T1000 (cell line): ENCODE measurements around the gene ATOH7.
"Not testable (repeated sequence)": the region's sequence is repeated elsewhere in the genome, so short reads cannot be mapped to it uniquely, and the experiment has no call there.

Source experiments
- DNase-seq: peaks from one replicate; lab custom pipeline; 2025; ENCODE audit warnings: mixed read lengths; lab: John Stamatoyannopoulos, UW

Gene ATOH7

DNA sequence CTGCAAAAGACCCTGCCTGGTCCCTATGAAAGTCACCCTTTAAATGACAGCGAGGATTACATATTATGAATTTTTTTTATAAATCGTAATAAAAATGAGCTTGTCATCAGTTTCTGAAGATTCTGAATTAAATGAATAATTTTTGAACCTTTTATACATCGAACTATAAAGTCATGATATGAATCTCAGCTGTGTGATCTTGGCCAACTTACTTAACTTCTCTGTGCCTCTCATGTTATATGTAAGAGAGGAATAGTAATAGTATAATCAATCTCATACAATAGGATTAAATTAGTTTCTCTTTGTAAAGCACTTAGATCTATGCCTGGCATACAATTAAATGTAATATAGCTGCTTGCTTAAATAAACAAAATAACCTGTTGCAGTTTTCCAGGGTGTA is 5.3 kb upstream of the ATOH7 start:
- no peak for DNase-seq

DNA sequence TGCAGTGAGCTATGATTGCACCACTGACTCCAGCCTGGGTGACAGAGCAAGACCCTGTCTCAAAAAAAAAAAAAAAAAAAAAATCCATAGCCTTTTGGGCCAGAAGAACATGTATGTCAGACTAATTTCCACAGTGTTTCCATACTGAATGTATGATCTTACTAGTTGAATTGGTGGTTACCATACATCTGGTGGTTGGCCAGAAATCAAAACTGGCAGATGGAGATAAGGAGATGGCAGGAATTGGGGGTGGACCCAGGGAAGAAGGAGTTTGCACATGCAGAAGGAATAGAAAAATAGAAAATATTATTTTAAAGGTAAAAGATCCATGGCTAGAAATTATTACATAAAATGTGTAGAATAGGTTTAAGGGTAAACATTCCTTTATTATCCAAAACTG is 3.7 kb upstream of the ATOH7 start:
- DNase-seq, result no peak

DNA sequence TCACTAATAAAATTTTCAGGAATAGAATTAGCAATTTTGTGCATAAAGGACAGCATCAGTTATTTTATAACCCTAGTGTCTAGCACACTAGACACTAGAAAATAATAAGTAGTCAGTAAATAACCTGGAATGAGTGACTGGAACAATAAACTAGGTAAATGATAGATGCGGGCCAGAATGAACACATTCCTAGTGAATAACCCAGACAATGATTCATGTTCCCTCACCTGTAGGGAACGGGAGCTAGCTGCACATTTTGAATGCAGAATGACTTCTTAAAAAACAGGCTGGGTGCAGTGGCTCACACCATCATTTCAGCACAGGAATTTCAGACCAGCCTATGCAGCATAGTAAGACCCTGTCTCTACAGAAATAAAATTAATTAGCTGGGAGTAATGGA is 3.2 kb upstream of the ATOH7 start:
- no peak for DNase-seq

DNA sequence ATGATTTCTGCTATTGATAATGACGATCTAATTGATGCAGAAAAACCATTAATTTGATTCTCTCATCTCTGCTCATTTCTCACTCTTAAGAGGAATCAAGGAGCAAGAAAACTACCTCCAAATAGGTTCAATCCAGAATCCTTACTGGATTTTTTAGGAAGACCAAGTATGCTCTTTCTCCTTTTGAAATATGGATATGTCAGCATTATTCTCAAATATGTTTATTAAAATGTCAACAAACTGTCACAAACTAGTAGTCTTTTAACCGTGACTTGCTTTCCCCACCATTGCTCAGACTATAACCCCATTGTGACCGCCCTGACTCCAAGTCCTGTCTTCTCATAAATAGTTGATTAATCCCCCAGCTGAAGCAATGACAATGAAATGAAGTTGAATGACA is 1.1 kb upstream of the ATOH7 start:
- no peak for DNase-seq

DNA sequence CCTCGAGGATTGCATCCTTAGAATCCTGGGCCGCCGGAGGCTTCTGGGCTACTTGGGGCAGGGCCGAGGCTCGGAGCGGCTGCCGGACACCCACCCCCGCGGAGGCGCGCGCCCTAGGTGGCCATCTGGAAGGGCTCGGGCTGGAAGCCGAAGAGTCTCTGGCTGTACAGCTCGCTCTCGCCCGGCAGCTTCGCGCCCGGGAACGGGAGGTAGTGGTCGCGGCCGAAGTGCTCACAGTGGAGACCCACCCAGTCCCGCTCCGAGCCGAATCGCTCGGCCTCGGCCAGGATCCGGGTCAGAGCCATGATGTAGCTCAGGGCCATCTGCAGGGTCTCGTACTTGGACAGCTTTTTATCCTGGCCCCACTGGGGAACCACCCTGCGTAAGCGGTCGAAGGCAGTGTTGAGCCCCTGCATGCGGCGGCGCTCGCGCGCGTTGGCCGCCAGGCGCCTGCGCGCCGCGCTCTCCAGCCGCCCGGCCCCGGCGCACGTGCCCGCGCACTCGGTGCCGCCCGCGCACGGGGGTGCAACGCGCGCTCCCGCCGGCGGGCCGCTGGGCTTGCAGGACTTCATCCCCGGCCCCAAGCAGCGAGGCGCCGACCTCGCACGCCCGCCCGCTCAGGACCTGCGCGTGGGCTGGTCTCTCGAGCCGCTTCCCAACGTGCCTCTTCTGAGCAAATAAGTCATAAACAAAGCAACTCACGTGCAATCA is 652 bp downstream of the ATOH7 start:
- peak; percentile 72 for DNase-seq

DNA sequence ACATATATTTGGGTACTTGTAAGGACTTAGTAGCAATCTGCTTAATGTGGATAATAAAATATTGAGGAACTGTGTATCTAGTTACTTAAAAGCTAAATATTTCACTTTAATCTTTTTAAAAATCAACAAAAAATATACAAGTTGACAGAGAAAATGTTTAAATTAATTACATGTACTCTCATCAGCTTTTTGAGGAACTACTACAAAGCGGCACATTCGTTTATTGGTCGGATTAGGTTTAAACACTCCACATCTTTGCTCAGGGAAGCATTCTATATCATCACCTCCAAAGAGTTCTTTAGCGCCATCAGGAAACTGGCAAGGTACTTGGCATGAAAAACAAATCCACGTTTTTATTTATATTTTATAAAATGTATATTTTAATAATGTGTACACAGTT is 1.6 kb downstream of the ATOH7 start:
- no peak for DNase-seq

DNA sequence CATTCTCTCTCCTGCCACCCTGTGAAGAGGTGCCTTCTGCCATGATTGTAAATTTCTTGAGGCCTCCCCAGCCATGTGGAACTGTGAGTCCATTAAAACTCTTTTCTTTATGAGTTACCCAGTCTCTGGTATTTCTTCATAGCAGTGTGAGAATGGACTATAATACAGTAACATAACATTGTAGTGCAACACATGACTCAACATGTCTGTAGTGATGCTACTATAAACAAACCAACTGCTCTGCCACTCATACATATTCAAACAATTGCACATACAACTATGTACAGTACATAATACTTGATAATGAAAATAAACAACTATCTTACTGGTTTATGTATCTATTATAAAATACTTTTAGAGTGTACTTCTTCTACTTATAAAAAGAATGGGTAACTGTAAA is 7.1 kb downstream of the ATOH7 start:
- DNase-seq, result no peak

DNA sequence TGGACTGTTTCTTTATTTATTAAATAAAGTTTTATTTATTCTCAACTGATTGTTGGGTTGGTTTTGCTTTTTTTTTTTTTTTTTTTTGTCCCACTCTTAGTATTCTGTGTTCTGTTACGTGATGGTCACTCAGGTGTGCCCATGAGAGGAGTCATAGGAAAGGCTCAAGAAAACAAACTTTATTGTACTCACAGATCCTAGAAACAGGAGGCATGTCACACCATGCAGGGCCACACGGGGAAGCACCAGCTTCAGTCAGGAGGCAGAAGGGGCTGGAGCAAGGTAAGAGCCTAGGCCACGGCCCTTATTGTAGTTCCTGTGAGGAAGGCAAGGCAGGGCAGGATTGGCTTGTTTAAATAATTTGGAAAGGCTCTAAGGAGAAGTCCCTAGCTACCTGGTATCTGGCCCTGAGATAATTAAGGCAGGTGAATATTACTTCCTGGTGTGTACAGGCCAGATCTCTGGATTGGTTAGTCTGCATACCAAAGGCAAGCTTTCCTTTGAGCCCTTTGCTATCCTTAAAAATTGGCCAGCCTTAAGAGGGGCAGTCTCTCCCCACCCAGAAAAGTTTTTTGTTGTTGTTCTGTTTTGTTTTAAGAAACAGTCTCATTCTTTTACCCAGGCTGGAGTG is 8.3 kb downstream of the ATOH7 start:
- no peak for DNase-seq

DNA sequence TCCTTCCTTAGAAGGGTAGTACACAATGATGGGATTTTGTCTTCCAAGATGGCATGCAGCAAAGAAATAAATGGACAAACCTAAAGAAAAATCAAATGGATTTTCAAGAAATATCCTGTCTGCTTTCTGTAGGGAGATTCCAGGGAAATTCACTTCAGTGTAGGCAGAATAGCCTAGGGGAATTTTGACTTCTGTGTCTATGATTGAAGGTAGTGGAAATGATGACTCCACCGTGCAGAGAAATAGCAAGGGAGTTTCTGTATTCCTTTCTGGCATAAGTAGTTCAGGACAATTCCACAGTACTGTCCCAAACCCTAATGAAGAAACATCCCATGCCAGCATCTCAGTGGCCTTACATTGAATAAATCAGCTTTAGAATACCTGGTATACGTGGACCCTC is 9.5 kb downstream of the ATOH7 start:
- no peak for DNase-seq

DNA sequence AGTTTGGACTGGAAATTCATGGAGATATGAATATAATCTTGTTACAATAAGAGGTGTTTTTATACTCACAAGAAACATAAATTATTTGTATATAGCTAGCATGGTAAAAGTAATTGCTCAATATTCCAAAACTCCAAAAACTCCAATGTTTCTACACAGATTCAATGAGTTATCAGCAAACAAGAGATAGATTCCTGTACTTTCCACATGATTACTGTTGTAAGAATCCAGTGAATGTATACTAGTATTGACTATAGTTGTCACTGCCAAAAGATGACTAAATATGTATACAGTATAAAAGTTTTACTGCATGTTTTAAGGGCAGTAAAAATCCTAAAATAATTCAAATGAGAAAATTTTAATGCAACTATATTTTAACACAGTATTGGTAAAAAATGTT is 10.7 kb downstream of the ATOH7 start:
- DNase-seq, result no peak

DNA sequence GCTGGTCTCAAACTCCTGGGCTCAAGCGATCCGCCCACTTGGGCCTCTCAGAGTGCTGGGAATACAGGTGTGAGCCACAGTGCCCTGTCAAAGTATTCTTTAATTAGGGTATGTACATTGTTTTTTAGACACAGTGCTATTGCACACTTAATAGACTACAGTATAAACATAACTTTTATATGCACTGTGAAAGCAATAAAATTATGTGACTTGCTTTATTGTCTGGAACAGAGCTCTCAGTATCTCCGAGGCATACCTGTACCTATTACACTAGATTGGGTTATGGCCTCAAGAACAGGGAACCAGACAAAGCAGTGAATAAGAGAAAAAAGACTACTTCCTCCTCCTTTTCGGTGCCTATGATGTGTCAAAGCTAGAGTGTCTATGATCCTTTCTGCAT is 13.1 kb downstream of the ATOH7 start:
- no peak for DNase-seq

DNA sequence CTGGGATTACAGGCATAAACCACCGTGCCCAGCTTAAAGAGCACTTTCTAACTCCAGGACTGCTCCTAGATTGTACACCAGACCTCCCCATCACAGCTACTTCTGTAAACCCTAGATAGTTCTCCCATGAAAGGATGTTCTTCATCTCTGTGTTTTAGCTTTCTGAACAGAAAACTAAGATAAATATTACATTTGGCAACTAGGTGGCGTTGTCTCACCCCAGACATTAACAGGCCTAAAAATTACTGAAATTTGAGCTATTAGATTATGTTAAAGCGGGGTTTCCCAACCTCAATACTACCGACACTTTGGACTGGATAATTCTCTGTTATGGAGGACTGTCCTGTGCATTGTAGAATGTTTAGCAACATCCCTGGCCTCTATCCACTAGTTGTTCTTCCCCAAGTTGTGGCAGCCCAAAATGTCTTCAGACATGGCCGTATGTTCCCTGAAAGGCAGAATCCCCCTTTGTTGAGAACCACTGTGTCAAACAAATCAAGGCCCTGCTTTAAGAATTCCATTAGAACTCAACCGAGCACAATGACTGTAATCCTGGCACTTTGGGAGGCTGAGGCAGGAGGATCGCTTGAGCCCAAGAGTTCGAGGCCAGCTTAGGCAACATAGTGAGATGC is 19.1 kb downstream of the ATOH7 start:
- no peak for DNase-seq

DNA sequence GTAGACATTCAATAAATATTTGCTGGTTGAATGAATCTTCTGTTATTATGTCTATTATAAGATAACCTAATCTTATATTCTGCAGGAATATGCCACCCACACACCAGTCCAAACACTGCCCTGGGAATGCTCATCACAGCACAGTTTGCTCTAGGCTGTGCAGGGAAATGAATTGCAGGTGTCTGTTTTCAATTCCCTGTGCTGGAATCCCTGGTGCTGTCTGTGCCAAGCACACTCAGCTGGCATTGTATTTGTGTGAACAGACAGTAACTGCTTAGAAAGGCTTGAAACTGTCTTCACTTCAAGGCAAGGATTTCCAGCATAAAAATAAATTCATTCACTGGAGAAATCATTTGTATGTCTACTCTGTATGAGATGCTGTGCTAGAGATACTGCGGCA is 20.2 kb downstream of the ATOH7 start:
- DNase-seq, result no peak

DNA sequence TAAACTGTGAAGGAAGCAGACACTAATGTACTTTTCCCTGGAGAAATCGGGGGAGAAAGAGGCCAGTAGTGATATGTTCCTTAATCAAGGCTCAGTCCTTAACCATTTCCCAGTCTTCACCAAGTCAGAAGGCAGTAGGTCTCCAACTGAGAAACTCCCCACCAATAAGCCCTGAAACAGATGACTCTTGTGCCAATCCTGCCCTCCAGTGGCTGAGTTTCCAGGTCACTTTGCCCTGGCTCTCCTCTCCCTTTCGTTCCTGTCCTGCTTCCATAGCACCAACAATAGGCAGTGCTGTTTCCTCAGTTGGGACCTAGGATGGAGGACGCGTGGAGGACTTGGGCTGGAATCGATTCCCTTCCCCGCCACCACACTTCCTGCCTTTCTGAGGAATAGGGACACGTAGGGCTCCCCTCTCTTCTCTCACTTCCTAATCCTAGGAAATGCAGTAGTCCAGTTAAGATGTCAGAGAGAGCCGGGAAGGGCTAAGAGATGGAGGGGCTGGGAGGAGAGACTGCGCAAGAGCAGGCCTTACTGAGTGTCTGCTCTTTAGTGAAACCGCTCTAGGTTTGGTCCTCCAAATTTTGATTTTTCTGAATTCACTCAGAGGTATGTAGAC is 23.4 kb downstream of the ATOH7 start:
- DNase-seq, result no peak

DNA sequence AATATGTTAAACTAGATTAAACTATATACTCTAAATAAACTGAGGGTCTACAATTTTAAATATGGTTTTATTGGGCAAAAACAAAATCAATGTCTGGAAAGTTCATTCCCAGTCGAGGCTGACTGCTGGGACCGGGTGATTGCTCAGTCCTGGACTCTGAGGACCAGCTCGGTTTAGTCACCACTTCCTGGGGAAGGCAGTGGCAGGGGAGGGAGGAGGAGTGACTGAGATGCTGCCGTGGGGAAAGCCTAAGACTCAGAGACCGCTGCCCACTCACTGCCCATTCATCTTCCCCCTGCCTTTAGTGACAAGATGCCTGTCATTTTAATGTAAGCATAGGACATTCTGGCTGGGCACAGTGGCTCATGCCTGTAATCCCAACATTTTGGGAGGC is 29.0 kb downstream of the ATOH7 start:
- DNase-seq, result no peak

DNA sequence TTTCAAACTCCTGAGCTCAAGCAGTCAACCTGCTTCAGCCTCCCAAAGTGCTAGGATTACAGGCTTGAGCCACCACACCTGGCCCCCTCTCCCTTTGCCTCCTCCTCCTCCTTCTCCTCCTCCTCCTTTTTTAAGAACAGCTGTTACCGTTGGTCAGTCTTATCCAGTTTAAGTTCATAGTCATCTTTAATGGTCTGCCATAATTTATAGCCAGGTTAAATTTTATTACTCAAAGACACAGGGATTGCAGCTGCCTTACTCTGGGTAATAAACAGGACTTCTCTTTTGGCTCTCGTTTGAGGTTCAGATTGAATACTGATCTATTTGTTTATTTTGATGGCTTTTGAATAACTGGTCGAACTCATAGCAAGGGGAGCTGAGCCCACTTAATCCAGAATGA is 35.2 kb downstream of the ATOH7 start:
- no peak for DNase-seq

DNA sequence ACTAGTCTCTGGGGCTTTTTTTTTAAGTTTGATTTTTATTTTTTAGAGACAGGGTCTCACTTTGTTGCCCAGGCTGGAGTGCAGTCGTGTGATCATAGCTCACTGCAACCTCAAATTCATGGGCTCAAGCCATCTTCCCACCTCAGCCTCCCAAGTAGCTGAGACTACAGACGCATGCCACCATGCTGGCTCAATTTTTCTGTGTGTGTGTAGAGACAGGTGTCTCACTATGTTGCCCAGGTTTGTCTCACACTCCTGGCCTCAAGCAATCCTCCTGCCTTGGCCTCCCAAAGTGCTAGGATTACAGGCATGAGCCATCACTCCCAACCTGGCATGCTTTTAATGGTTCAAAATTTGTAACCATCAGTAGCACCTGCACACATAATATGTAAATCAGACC is 36.1 kb downstream of the ATOH7 start:
- not testable (repeated sequence) for DNase-seq

DNA sequence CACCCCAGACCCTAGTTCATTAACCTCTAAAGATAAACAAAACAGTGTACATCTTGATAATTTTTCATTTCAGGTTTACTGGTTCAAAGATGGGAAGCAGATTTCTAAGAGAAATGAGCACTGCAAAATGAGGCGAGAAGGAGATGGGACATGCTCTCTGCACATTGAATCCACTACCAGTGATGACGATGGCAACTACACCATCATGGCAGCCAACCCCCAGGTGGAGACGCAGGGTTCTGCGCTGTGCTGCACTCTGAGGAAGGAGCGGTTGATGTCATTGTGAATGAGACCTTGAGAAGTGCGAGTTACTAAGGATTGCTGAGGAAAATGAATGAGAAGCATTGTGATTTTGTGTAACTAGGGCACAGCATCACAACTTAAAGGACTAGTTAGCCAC is 37.6 kb downstream of the ATOH7 start:
- no peak for DNase-seq

DNA sequence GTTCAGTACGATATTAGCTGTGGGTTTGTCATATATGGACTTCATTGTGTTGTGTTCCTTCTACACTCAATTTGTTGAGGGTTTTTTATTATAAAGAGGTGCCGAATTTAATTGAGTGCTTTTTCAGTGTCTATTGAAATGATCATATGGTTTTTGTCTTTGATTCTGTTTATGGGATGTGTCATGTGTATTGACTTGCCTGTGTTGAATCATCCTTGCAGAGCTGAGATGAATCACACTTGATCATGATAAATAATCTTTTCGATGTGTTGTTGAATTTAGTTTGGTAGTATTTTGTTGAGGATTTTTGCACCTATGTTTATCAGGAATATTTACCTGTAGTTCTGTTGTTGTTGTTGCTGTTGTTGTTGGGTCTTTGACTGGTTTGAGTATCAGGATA is 39.8 kb downstream of the ATOH7 start:
- DNase-seq, result no peak

DNA sequence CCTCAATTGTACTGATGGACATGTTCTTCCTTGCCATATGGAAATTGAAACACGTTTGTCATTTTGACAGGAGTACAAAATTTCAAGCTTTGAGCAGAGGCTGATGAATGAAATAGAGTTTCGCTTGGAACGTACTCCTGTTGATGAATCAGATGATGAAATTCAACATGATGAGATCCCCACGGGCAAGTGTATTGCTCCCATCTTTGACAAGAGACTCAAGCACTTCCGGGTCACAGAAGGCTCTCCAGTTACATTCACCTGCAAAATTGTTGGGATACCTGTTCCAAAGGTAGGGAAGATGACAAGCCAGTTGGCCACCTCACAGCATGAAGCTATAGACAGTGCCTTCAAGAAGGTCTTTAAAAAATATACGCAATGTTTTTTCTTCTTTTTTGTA is 43.1 kb downstream of the ATOH7 start:
- no peak for DNase-seq

DNA sequence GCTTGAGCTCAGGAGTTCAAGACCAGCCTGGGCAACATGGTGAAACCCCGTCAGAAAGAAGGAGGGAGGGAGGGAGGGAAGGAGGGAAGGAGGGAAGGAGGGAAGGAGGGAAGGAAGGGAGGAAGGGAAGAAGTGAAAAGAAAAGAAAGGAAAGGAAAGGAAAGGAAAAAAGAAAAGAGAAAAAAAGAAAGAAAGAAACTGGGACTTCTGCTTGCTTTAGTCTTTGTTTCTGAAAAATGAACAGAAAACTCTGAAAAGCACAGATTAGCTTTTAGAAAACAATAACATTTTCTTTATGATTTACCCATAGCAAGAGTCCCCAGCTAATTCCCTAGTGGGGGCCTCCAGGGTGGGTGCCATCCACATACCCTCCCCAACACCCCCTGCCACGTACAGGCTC is 46.8 kb downstream of the ATOH7 start:
- no peak for DNase-seq

DNA sequence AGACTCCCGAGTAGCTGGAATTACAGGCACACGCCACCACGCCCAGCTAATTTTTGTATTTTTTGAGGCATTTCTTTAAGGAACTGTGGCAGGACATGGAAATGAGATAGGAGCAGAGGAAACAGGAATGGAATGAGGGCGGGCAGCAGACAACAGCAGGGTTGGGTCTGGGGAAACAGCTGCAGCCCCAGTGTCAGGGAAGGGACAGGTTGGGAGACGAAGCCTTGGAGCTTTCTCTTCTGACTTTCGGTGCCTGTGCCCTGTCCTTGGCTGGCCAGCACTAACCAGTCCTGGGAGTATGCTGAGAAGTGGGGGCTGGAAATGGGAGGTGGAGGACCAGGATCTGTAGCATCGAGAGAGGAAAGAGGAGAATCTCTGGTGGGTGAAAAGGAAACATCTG is 47.4 kb downstream of the ATOH7 start:
- DNase-seq, result no peak
